OCI-LY1 (cell line): ENCODE results near the gene DUS3L.
"Not testable (repeated sequence)": the region's sequence is repeated elsewhere in the genome, so short reads cannot be mapped to it uniquely, and the experiment has no call there.

ENCODE experiments used
- H2AFZ ChIP-seq: fragments of 200-600 bp; sonication (generic), shearing (Covaris generic); 2 replicates; pipeline ENCODE4 v1.6.0; 2014; ENCODE audit warnings: antibody characterized with exemption, mild to moderate bottlenecking, low read length
- H3F3A ChIP-seq: fragments of 200-600 bp; sonication (generic), shearing (Covaris generic); 2 replicates; pipeline ENCODE4 v1.6.0; 2014; ENCODE audit warnings: mild to moderate bottlenecking, antibody characterized with exemption, low read length, moderate library complexity; ENCODE audit not compliant: insufficient read depth
- H3K27ac ChIP-seq: fragments of 200-600 bp; sonication (generic); 2 replicates; pipeline ENCODE4 v1.5.1; 2014; ENCODE audit warnings: low read length, mixed run types, mild to moderate bottlenecking, low read depth; ENCODE audit not compliant: poor library complexity, severe bottlenecking
- H3K27me3 ChIP-seq: fragments of 200-600 bp; sonication (generic); 2 replicates; pipeline ENCODE4 v1.6.0; 2014; ENCODE audit warnings: antibody characterized with exemption, mild to moderate bottlenecking, low read length, moderate library complexity; ENCODE audit not compliant: insufficient read depth
- H3K36me3 ChIP-seq: fragments of 200-600 bp; sonication (generic); 2 replicates; pipeline ENCODE4 v1.6.1; 2014; ENCODE audit warnings: mild to moderate bottlenecking, antibody characterized with exemption, low read length, moderate library complexity, mixed read lengths; ENCODE audit not compliant: insufficient read depth
- H3K4me1 ChIP-seq: fragments of 200-600 bp; sonication (generic); 2 replicates; pipeline ENCODE4 v1.5.1; 2014; ENCODE audit warnings: mild to moderate bottlenecking, low read length, moderate library complexity; ENCODE audit not compliant: insufficient read depth, severe bottlenecking
- H3K4me2 ChIP-seq: fragments of 200-600 bp; sonication (generic), shearing (Covaris generic); 2 replicates; pipeline ENCODE4 v1.6.1; 2014; ENCODE audit warnings: low read length
- H3K4me3 ChIP-seq: fragments of 200-600 bp; sonication (generic); 2 replicates; pipeline ENCODE4 v1.5.1; 2014; ENCODE audit warnings: low read length, low read depth, mild to moderate bottlenecking, mixed read lengths; ENCODE audit not compliant: poor library complexity, severe bottlenecking
- H3K79me2 ChIP-seq: fragments of 200-600 bp; shearing (Covaris generic); 2 replicates; pipeline ENCODE4 v1.6.1; 2016; ENCODE audit warnings: mixed run types, low read length, mixed read lengths; ENCODE audit not compliant: insufficient read depth
- H3K9ac ChIP-seq: fragments of 200-600 bp; sonication (generic), shearing (Covaris generic); 2 replicates; pipeline ENCODE4 v1.6.1; 2014; ENCODE audit warnings: mild to moderate bottlenecking, low read length, mixed read lengths
- H3K9me2 ChIP-seq: fragments of 200-600 bp; sonication (generic), shearing (Covaris generic); 2 replicates; pipeline ENCODE4 v1.6.1; 2014; ENCODE audit warnings: low read depth, mild to moderate bottlenecking, low read length, mixed read lengths
- H3K9me3 ChIP-seq: fragments of 200-600 bp; shearing (Covaris generic); 2 replicates; pipeline ENCODE4 v1.6.1; 2014; ENCODE audit warnings: low read length, mixed read lengths
- H4K20me1 ChIP-seq: fragments of 200-600 bp; sonication (generic), shearing (Covaris generic); 2 replicates; pipeline ENCODE4 v1.6.0; 2016; ENCODE audit warnings: mild to moderate bottlenecking, low read length; ENCODE audit not compliant: insufficient read depth
- EZH2 ChIP-seq: fragments of 200-600 bp; sonication (generic), shearing (Covaris generic); IDR thresholded peaks from 2 replicates; pipeline ENCODE4 v1.8.0; 2017; ENCODE audit warnings: borderline replicate concordance, mixed run types, mild to moderate bottlenecking, antibody characterized with exemption, low read length, moderate library complexity, mixed read lengths
- TF ChIP-seq, protein P1 (sequence below): fragments of 200-600 bp; sonication (generic), shearing (Covaris generic); IDR thresholded peaks from 2 replicates; pipeline ENCODE4 v1.5.1; 2017; ENCODE audit warnings: mild to moderate bottlenecking, antibody characterized with exemption, low read length, moderate library complexity, mixed read lengths

DUS3L gene

DNA sequence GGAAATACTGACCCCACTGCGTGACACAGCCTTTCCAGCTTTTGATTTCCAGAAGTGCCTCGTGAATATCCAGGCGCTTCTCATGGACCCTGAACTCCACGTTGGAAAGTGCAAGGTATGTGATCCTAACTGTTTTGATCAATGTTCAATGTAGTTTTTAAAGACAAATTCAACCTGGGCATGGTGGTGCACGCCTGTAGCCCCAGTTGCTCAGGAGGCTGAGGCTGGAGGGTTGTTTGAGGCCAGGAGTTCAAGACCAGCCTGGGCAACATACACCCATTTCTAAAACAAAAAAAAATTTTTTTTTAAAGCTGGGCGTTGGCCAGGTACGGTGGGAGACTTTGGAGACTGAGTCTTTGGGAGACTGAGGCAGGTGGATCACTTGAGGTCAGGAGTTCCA, 39.3 kb downstream of the DUS3L start:
- H3K27me3 ChIP-seq: no peaks in the 10 kb centered on the region
- no peak overlapping the region for H3K4me3 ChIP-seq
- no peaks in the 10 kb centered on the region for H3K36me3 ChIP-seq
- no peak overlapping the region for H3K27ac ChIP-seq
- no peaks in the 10 kb centered on the region for H3K79me2 ChIP-seq
- no peak overlapping the region for H3K4me2 ChIP-seq
- H3K9me2 ChIP-seq: no peaks in the 10 kb centered on the region
- H3K9ac ChIP-seq: no peak overlapping the region
- no peak for TF ChIP-seq EZH2
- TF ChIP-seq, protein P1, sequence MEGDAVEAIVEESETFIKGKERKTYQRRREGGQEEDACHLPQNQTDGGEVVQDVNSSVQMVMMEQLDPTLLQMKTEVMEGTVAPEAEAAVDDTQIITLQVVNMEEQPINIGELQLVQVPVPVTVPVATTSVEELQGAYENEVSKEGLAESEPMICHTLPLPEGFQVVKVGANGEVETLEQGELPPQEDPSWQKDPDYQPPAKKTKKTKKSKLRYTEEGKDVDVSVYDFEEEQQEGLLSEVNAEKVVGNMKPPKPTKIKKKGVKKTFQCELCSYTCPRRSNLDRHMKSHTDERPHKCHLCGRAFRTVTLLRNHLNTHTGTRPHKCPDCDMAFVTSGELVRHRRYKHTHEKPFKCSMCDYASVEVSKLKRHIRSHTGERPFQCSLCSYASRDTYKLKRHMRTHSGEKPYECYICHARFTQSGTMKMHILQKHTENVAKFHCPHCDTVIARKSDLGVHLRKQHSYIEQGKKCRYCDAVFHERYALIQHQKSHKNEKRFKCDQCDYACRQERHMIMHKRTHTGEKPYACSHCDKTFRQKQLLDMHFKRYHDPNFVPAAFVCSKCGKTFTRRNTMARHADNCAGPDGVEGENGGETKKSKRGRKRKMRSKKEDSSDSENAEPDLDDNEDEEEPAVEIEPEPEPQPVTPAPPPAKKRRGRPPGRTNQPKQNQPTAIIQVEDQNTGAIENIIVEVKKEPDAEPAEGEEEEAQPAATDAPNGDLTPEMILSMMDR: no peak
- H3F3A ChIP-seq: no peaks in the 10 kb centered on the region
- H4K20me1 ChIP-seq: no peaks in the 10 kb centered on the region
- H3K4me1 ChIP-seq: no peaks in the 10 kb centered on the region
- H2AFZ ChIP-seq: no peak overlapping the region
- H3K9me3 ChIP-seq: no peaks in the 10 kb centered on the region

DNA sequence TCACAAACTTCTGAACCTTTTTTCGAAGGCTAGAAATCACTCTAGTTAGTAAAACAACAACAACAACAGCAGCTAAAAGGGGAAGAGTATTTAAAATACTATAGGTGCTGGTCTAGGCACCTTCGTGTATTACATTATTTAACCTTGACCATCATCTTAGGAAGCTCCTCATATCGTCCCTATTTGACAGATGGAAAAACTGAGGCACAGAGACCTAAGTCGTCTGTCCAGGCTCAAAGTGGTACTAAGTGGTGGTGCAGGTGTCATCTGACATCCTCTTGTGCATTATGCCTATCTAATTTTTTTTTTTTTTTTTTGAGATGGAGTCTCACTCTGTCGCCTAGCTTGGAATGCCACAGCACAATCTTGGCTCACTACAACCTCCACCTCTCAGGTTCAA, 41.5 kb downstream of the DUS3L start:
- no peak overlapping the region for H3K4me2 ChIP-seq
- H3F3A ChIP-seq: no peaks in the 10 kb centered on the region
- no peak overlapping the region for H3K9ac ChIP-seq
- H3K4me1 ChIP-seq: no peaks in the 10 kb centered on the region
- H3K27ac ChIP-seq: no peak overlapping the region
- H3K9me3 ChIP-seq: no peaks in the 10 kb centered on the region
- no peak overlapping the region for H3K4me3 ChIP-seq
- H3K9me2 ChIP-seq: no peaks in the 10 kb centered on the region
- H3K79me2 ChIP-seq: no peaks in the 10 kb centered on the region
- no peak overlapping the region for H2AFZ ChIP-seq
- H4K20me1 ChIP-seq: no peaks in the 10 kb centered on the region
- TF ChIP-seq, protein P1: no peak
- TF ChIP-seq EZH2: no peak
- no peaks in the 10 kb centered on the region for H3K36me3 ChIP-seq
- H3K27me3 ChIP-seq: no peaks in the 10 kb centered on the region

DNA sequence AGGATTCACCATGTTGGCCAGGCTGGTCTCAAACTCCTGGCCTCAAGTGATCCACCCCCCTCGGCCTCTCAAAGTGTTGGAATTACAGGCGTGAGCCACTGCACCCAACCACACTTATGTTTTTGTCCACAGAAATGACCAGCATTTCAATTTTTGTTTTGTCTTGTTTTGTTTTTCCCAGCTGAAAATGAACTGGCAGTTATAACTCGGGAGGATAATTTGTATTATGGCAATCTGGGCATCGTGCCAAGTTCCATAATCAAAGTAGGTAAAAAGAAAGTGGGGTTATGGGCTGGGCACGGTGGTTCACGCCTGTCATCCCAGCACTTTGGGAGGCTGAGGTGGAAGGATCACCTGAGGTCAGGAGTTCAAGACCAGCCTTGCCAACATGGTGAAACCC, 42.0 kb downstream of the DUS3L start:
- not testable (repeated sequence) for H3K36me3 ChIP-seq, H3K27ac ChIP-seq, H3F3A ChIP-seq, H3K27me3 ChIP-seq, H3K79me2 ChIP-seq, H3K4me3 ChIP-seq, H3K9me2 ChIP-seq, H3K4me1 ChIP-seq, H2AFZ ChIP-seq, H4K20me1 ChIP-seq, H3K9ac ChIP-seq, H3K9me3 ChIP-seq, H3K4me2 ChIP-seq

DNA sequence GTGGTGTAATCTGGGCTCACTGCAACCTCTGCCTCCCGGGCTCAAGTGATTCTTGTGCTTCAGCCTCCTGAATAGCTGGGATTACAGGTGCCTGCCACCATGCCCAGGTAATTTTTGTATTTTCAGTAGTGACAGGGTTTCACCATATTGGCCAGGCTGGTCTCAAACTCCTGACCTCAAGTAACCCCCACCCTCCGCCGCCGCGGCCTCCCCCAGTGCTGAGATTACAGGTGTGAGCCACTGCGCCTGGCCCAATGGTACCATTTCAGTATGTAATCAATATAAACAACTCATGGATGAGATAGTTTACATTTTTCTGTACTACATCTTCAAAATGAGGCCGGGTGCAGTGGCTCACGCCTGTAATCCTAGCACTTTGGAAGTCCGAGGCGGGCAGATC, 46.0 kb downstream of the DUS3L start:
- H3K27me3 ChIP-seq, H3K9me2 ChIP-seq, H3K36me3 ChIP-seq, H3K9me3 ChIP-seq, H3K9ac ChIP-seq, H3K4me1 ChIP-seq, H3K79me2 ChIP-seq, H3K4me3 ChIP-seq, H2AFZ ChIP-seq, H3K27ac ChIP-seq, H4K20me1 ChIP-seq, H3K4me2 ChIP-seq, H3F3A ChIP-seq: not testable (repeated sequence)
